Adipose tissue (tissue), 3 donors: ENCODE measurements around the gene CNOT8. TPM values are rescaled to one million over a fixed set of nuclear protein-coding genes. Genes with fewer than 3 reads are reported as not detected.
A peak's percentile ranks its signal among the peaks of the same experiment; 100 is the strongest.
"Not testable (repeated sequence)": the region's sequence is repeated elsewhere in the genome, so short reads cannot be mapped to it uniquely, and the experiment has no call there.

Experiments used
- H3K27ac ChIP-seq: one replicate; pipeline ENCODE4 v1.5.1; 2013; ENCODE audit warnings: low read depth, low read length
- WGBS, 3 donors: extraction: QIAGEN DNeasy Blood & Tissue Kit; methylation state at CpG; one replicate each; pipeline ENCODE4 v1.1.7; 2013; 5-methylcytosine and 5-hydroxymethylcytosine counted together
- polyA plus RNA-seq, 3 donors: library from polyadenylated mRNA; stranded (reverse); fragments of 200-250 nt; gene quantifications; one replicate each; pipeline ENCODE4 v1.2.3, GENCODE V29; 2013
- donor health status: healthy with polysubstance abuse.
- donor health status: Bipolar disorder and iron deficiency.
- donor health status: healthy.

The CNOT8 gene
- polyA plus RNA-seq, 3 donors: 16.6 to 52.8 (median 52.1) TPM

DNA sequence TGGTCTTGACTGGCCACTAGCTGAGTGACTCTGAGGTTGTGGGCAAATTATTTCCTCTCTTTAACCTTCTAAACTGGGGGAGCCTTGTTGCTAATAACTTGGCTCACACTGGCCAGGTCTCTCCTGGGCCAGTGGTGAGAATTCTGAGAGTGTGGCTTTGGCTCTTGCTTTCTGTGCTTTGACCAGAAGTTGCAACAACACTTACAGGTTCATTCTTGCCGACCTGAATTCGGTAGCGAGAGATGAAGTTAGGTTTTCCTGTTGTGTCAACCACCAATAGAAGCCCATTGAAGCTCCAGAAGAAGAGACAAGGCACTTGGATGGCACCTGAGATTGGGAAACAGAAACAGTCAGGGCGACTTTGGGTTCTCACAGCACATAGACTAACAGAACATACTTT lies 27.8 kb upstream of the CNOT8 start:
- 82 to 89% (median 84%) methylated on average over 4 of the region's 4 CpGs for WGBS, 3 donors
- H3K27ac ChIP-seq: no peak overlapping the region

DNA sequence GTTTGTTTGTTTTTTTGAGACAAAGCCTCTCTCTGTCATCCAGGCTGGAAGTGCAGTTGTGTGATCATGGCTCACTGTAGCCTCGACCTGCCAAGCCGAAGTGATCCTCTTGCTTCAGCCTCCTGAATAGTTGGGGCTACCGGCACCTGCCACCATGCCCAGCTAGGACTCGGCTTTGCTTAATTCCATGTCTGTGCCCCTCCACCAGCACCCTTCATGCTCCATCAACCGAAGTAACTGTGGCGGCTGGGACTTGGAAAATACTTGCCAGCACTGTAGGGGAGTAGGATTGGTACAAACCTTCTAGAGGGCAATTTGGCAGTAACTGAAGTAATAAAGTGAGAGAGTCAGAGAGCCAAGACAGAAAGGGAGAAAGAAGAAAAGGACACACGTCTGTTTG lies 27.0 kb upstream of the CNOT8 start:
- H3K27ac ChIP-seq: no peak overlapping the region
- 86 to 91% (median 91%) methylated on average over 7 of the region's 7 CpGs for WGBS, 3 donors

DNA sequence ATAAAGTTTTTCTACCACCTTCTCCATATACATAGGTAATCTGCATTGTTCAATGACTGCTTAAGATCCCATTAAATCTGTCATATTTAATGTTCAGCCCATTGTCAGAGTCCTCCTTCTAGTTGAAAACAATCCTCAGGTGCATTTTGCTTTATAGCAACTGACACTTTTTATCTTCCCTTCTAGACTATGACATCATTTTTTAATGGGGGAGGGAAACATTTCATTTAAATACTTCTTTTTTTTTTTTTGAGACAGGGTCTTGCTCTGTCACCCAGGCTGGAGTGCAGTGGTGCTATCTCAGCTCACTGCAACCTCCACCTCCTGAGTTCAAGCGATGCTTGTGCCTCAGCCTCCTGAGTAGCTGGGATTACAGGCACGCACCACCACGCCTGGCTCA lies 25.6 kb upstream of the CNOT8 start:
- WGBS, 3 donors: 98 to 100% (median 99%) methylated on average over 3 of the region's 3 CpGs
- not testable (repeated sequence) for H3K27ac ChIP-seq

DNA sequence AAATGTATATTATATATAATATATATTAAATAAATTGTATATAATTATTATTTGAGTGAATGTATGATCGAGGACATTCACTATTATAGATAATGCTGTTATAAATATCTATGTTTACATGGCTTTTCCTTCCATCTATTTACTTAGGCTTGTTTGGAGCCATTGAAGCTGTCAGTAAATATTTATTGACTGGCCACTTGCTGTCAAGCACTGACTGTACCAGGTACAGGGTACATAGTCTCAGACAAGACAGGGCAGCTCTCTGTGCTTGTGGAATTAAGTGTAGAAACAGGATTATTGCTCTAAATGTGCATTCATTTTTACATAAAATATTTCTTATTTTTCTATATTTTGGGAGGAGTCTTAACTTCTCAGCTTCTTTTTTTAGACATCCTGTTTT lies 24.4 kb upstream of the CNOT8 start:
- no peak overlapping the region for H3K27ac ChIP-seq
- WGBS, 3 donors: 45 to 95% (median 90%) methylated on average over 1 of the region's 1 CpG

DNA sequence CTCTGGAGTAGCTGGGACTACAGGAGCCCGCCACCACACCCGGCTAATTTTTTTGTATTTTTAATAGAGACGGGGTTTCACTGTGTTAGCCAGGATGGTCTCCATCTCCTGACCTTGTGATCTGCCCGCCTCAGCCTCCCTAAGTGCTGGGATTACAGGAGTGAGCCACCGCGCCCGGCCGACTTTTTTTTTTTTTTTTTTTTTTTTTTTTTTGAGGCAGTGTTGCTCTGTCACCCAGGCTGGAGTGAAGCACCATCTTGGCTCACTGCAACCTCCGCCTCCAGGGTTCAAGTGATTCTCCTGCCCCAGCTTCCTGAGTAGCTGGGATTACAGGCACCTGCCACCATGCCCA lies 22.8 kb upstream of the CNOT8 start:
- not testable (repeated sequence) for H3K27ac ChIP-seq
- WGBS, 3 donors: 79 to 92% (median 85%) methylated on average over 5 to 9 of the region's 9 CpGs

DNA sequence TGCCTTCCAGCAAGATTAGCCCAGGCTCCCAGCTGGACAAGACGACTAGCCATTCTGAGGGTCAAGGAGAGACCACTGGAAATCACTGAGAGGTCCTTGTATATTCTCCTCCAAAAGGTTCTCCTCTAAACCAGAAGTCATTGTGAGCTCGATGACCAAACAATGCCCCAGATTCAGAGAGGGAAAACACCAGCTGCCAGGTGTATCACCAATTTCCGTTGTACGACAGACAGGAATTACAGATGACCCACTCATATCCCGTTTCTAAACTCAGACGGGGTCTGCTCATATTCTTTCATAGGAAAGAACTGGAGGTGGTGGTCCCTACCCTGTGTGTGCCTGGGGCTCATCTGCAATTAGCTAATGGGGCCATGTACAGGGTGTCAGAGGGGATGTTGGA lies 22.2 kb upstream of the CNOT8 start:
- WGBS, 3 donors: 79 to 86% (median 83%) methylated on average over 6 of the region's 6 CpGs
- H3K27ac ChIP-seq: no peak overlapping the region

DNA sequence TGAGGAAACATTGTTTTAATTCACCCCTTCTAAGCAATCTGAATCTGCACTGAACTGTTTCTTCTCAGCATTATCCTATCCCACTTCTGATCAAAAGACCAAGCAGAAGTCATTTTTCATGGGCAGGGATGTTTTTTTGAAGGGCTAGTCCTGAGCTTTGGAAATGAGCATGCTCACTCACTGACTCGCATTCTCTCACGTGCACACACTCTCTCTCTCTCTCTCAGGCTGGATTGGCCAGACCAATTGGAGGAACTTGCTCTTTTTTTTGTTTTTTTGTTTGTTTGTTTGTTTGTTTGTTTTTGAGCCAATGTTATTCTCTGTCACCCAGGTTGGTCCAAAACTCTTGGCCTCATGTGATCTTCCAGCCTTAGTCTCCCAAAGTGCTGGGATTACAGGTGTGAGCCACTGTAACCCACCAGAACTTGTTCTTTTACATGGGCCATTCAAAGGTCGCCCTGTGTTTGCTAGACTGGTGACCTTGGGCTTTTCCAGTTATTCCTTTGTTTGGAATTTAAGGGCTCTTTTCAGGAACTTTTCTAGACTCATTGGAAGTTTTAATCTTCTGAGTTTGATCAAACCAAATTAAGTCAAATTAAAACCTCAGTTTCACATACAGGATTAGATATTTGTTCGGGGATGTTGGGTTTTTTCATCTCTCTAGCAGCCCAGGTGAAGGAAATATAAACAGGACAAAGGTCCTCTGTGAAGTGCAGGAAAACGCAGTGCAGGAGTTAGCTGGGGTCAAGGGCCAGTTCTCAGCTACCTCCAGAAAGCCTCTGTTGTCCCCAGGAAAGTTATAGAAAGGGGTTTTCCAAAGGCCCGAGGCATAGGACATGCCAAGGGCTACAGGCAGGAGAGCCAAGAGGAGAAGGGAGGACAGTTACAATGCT lies 21.2 kb upstream of the CNOT8 start:
- 48 to 80% (median 73%) methylated on average over 6 of the region's 6 CpGs for WGBS, 3 donors
- H3K27ac ChIP-seq: no peak overlapping the region

DNA sequence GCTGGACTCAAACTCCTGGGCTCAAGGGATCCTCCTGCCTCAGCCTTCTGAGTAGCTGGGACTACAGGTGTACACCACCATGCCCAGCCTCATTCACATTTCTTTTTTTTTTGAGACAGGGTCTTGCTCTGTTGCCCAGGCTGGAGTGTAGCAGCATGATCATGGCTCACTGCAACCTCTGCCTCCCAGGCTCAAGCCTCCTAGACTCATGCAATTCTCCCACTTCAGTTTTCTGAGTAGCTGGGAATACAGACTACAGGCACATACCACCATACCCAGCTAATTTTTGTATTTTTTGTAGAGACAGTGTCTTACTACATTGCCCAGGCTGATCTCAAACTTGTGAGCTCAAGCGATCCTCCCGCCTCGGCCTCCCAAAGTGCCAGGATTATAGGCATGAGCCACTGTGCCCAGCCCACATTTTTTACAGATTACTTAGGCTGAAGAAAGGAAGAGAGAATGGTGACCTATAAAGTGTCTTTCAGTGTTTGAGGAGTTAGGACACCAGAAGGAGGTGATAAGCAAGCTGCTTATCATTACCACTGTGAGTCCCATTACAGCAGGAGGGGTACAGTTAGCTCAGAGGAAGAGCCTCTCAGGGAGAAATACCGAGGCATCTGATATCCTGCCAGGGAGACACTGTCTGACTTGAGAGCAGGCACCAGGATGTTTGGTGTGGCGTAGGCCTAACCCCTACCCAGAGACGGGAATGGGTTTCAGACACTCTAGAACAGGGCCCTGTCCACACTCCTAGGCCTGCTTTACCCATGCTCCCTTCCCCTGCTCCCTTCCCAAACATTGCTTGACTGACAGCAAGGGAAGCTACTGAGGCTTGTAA lies 17.8 kb upstream of the CNOT8 start:
- H3K27ac ChIP-seq: no peak overlapping the region
- WGBS, 3 donors: 76 to 83% (median 80%) methylated on average over 6 of the region's 6 CpGs

DNA sequence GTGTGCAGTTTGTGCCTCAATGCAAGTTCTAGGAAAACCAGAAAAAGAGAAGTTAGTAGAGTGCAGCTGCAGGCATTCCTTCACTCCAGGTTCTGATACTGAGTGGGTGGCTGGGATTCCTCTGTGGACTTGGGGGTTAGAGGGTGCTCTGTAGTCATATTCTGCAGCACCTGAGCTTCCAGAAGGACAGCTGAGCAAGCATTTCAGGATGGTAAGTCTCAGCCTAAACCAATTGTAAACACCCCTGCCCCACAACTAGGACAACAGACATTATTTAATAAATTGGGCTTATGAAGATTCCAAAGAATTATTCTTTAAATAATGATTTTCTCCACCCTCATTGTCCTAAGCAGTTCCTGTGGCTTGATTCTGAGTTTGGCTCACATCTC lies 17.2 kb upstream of the CNOT8 start:
- no peak overlapping the region for H3K27ac ChIP-seq

DNA sequence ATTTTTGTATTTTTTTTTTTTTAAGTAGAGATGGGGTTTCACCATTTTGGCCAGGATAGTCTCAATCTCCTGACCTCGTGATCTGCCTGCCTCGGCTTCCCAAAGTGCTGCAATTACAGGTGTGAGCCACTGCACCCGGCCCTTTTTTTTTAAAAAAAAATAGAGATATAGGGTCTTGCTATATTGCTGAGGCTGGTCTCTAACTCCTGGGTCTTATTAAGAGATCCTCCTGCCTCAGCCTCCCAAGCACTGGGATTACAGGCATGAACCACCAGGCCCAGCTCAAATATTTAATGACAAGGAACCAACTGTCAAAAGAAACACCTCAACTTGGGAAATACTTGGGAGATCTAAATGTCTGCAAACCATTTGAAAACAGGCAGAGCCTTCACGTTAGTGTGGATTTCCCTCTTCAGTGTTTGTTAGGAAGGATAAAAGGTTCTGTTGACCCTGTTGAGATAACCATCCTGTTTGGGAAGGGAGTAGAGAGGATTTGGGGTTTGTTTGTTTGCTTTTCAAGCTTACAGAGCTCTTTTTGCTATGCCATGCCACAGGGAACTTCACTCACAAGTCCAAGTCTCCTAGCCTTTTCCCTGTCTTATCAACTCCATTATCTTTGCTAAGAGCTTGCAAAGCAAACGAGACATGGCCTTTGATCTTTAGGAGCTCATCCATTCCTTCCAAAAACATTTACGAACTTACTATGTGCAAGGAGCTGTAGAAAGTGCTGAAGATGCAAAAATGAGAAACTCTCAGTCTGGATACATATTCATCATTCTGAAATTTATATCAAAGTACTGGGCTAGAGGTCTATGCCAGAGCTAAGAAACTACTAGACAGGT lies 15.5 kb upstream of the CNOT8 start:
- 76 to 89% (median 89%) methylated on average over 6 of the region's 6 CpGs for WGBS, 3 donors
- no peak overlapping the region for H3K27ac ChIP-seq

DNA sequence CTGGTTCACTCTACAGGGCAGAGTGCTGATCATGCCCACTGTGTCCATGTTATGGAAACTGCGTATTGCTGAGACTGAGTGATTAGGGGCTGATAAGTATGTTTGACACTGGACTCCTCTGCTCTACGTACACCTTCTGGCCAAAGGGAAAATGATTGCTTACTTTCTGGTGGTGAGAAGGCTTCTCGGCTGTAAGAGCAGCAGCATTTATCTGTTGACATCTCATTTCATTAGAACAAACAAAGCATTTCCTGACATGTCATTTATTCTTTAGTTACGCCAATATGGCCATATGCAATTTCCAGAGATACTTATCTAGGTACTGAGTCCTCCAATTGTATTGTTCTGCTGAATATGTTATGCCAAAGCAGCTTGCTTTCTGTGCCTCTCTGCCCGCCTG lies 13.6 kb upstream of the CNOT8 start:
- no peak overlapping the region for H3K27ac ChIP-seq

DNA sequence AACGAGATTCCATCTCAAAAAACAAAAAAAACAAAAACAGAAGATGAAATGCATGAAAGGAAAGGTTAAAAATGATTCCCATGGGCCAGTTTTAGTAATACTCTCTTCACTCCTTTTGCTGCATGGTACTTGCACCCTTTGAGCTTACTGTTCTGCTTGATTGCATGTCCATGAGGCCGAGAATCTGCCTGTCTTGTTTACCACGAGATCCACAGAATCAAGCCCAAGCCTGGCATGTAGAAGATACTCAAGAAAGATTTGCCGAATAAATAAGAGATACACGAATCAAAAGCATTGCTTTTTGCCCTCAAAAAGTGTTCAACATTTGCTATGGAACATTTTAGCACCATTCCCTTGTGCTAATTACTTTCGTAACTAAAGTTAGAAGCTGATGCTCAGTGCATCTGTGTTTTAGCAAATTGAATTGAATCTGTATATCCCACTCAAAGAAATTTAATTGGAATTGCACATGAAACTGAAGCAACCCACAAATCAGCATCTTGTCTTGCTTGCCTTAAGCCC lies 9.1 kb upstream of the CNOT8 start:
- 53 to 76% (median 69%) methylated on average over 6 of the region's 6 CpGs for WGBS, 3 donors
- H3K27ac ChIP-seq: no peak overlapping the region

More for the DNA sequence above, 13.6 kb upstream of the CNOT8 start:
- 54 to 82% (median 82%) methylated on average over 5 of the region's 5 CpGs for WGBS, 3 donors

DNA sequence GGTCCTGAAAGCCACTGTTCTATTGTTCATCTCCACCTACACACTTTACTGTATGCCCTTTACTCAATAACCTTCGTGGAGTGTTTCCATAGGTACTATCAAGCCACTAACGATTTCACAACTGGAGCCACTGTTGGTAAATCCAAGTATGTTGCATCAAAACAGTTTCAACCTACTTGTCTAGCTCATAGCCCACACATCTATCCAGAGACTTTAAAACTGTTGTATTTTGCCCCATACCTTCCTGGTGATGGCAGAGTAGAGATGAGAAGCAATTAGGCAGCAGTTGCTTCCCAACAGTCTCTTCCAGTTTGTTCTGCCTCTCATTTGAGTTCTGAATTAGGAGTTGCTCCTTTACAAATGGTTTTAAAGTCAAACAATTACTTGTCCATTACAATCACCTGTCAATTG lies 8.6 kb upstream of the CNOT8 start:
- 13 to 21% (median 17%) methylated on average over 2 of the region's 2 CpGs for WGBS, 3 donors
- H3K27ac ChIP-seq: no peak overlapping the region

DNA sequence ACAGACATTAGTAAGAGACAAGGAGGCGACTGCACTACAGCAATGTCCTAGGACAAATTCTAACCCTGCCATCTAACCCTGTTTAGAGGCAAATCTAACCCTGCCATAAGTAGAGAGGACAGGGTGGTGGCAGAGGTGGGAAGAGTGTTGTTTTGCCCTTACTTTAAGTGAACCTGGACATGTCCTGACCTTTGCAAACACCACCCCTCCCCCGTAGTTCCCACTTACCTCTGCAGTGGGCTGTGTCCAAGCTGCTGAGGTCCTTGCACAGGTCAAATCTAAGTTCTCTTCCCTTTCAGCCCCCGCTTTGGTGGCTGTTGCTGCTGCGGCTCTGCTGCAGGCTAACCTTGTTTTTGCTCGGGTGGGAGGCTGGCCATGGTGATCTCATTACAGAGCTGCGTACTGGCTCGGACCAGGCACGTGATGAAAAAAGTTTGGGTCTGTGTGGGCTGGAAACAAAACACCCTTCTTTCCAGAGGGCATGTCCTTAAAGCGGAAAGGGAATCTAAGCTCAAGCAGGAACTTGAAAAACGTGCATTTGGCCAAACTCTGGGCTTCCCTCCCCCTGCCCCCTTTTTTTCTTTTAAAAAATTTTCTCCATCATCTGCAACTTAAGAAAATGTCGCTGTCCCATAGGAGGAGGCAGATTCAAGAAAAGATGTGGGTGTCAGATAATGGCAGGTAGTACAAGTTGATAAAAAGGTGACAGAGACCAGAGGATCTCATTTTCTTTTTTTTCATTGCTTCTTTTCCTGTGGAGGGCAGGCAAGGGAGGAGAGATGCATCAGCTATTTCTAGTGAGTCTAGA lies 8.0 kb upstream of the CNOT8 start, which contains the start of gene FAXDC2:
FAXDC2 (minus strand) TSS at position 349 of the 808 bp plus-strand sequence. CDS start 12,425 bp downstream, outside the sequence.
- 7 to 14% (median 8%) methylated on average over 11 of the region's 11 CpGs for WGBS, 3 donors
- H3K27ac ChIP-seq: no peak within 1 kb of the TSS

DNA sequence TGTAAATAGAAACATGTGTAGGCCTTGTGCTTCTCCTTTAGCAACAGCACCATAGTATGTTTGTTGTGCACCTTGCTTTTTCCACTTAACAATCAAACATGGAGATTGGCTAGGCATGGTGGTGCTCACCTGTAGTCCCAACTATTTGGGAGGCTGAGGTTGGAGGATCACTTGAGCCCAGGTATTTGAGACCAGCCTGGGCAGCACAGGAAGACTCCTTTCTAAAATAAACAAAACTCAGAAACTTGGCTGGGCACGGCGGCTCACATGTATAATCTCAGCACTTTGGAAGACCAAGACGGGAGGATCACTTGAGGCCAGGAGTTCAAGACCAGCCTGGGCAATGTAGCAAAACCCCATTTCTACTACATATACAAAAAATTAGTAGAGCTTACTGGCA lies 7.1 kb upstream of the CNOT8 start:
- whole genome bisulfite sequencing, 3 donors: 88 to 92% (median 90%) methylated on average over 3 of the region's 3 CpGs
- H3K27ac ChIP-seq: no peak overlapping the region

DNA sequence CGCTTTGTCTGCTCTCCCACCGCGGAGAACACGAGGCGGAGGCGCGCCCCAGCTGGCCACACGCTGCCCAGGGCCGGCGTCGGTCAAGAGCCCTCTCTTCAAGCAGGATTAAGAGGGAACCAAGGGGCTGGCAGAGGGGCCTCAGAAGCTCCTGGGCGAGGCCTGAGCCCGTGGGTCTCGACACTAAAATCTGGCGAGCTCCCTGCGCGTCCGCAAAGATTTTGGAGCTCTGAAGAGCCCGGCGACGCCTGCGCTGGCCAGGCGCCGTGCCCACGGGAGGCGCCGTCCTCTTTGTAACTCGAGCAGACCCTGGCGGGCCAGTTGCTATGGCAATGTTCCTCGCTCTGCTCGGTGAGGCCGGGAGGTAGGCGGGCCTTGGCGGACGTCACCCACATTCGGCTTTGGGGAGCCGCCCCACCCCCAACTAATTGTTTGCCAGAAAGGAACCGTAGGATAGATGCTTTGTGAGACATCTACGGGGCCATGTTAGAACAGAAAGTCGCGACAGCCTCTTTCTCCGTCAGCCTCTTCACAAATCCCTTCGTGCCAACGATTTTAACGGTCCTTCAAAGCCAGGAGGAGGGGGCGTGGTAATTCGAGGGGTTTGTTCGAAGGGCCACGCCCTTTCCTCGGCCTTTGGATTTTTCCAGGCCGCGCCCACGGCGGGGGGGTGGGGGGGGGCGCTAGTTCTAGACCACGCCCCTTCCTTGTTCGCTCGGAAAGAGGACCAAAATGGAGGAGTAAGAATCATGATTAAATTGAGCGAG lies 714 bp upstream of the CNOT8 start:
- 0% methylated on average over 58 to 59 of the region's 59 CpGs for WGBS, 3 donors
- H3K27ac ChIP-seq: peak overlapping the region; percentile 89
